Coronary artery (tissue), 2 donors: ENCODE data around the gene SLIT3.

Source experiments
- DNase-seq: peaks from one replicate; pipeline ENCODE4 v3.0.0-alpha.2; 2017; ENCODE audit warnings: low spot score
- H3K27ac ChIP-seq, 2 donors: fragments of 200-600 bp; sonication (generic); one replicate each; pipeline ENCODE4 v1.5.1; 2016 to 2019
- H3K4me3 ChIP-seq: fragments of 200-600 bp; sonication (generic); 2 replicates; pipeline ENCODE4 v1.5.1; 2016; ENCODE audit warnings: mild to moderate bottlenecking, moderate library complexity
- CTCF ChIP-seq: fragments of 200-600 bp; sonication (generic); IDR thresholded peaks from one replicate; pipeline ENCODE4 v1.5.1; 2019; ENCODE audit warnings: antibody characterized with exemption

The SLIT3 gene

GRCh38 chr5:168822745-168823281 is 478.1 kb downstream of the SLIT3 start:
- no peak for DNase-seq
- H3K27ac ChIP-seq = no peak overlapping the region
- no peak for TF ChIP-seq CTCF
- no peak overlapping the region for H3K4me3 ChIP-seq

- H3K4me3 ChIP-seq = no peak overlapping the region
- no peak for DNase-seq
- H3K27ac ChIP-seq = no peak overlapping the region
- no peak for TF ChIP-seq CTCF
Observed at GRCh38 chr5:168822248-168822744, 478.6 kb downstream of the SLIT3 start.

GRCh38 chr5:168820874-168821273 is 480.1 kb downstream of the SLIT3 start:
- no peak overlapping the region for H3K4me3 ChIP-seq
- TF ChIP-seq CTCF = no peak
- no peak overlapping the region for H3K27ac ChIP-seq
- no peak for DNase-seq

GRCh38 chr5:168819004-168819621 is 481.8 kb downstream of the SLIT3 start:
- DNase-seq = no peak
- no peak for TF ChIP-seq CTCF
- H3K27ac ChIP-seq = no peak overlapping the region
- no peak overlapping the region for H3K4me3 ChIP-seq

- H3K27ac ChIP-seq = no peak overlapping the region
- TF ChIP-seq CTCF = no peak
- no peak for DNase-seq
- no peak overlapping the region for H3K4me3 ChIP-seq
Observed at GRCh38 chr5:168818558-168818957, 482.4 kb downstream of the SLIT3 start.

- no peak for DNase-seq
- TF ChIP-seq CTCF = no peak
- no peak overlapping the region for H3K4me3 ChIP-seq
- no peak overlapping the region for H3K27ac ChIP-seq
Observed at GRCh38 chr5:168817591-168817990, 483.3 kb downstream of the SLIT3 start.

GRCh38 chr5:168816661-168817060 is 484.3 kb downstream of the SLIT3 start:
- TF ChIP-seq CTCF = no peak
- Histone ChIP-seq H3K27ac (no peak overlapping the region), H3K4me3 (no peak overlapping the region)
- no peak for DNase-seq
